Endodermal cell (in vitro differentiated cells): ENCODE results near the gene LIG1. TPM values are rescaled to one million over a fixed set of nuclear protein-coding genes. Genes with fewer than 3 reads are reported as not detected.
A peak's percentile ranks its signal among the peaks of the same experiment; 100 is the strongest.

Source experiments
- DNase-seq: peaks from one replicate; pipeline ENCODE4 v3.0.0-alpha.2; 2017
- H3K27ac ChIP-seq: 2 replicates; pipeline ENCODE4 v1.5.1; 2013; ENCODE audit warnings: mild to moderate bottlenecking, low read depth, low read length, moderate library complexity
- H3K27me3 ChIP-seq: 2 replicates; pipeline ENCODE4 v1.6.1; 2013; ENCODE audit warnings: mild to moderate bottlenecking, low read length, moderate library complexity; ENCODE audit not compliant: insufficient read depth, control insufficient read depth, poor library complexity, severe bottlenecking
- H3K36me3 ChIP-seq: 2 replicates; pipeline ENCODE4 v1.7.0; 2013; ENCODE audit warnings: mild to moderate bottlenecking, low read length, moderate library complexity; ENCODE audit not compliant: control insufficient read depth, insufficient read depth
- H3K4me1 ChIP-seq: one replicate; pipeline ENCODE4 v1.7.0; 2013; ENCODE audit warnings: low read length; ENCODE audit not compliant: control insufficient read depth, insufficient read depth
- H3K4me3 ChIP-seq: 2 replicates; pipeline ENCODE4 v1.5.1; 2013; ENCODE audit warnings: mild to moderate bottlenecking, low read length, moderate library complexity
- H3K9ac ChIP-seq: 2 replicates; pipeline ENCODE4 v1.6.1; 2013; ENCODE audit warnings: mild to moderate bottlenecking, low read length, moderate library complexity; ENCODE audit not compliant: poor library complexity, severe bottlenecking; ENCODE audit errors: extremely low read depth
- H3K9me3 ChIP-seq: 2 replicates; pipeline ENCODE4 v1.6.1; 2013; ENCODE audit warnings: mild to moderate bottlenecking, low read length, moderate library complexity; ENCODE audit not compliant: control insufficient read depth
- H3K27ac Mint-ChIP-seq: 2 replicates; pipeline ENCODE4 v1.8.0; 2020; ENCODE audit warnings: mixed read lengths
- H3K27me3 Mint-ChIP-seq: 2 replicates; pipeline ENCODE4 v1.8.0; 2021; ENCODE audit warnings: mild to moderate bottlenecking, mixed read lengths; ENCODE audit not compliant: insufficient read depth
- H3K36me3 Mint-ChIP-seq: 2 replicates; pipeline ENCODE4 v1.8.0; 2020; ENCODE audit warnings: low read depth, mixed read lengths
- H3K4me1 Mint-ChIP-seq: 2 replicates; pipeline ENCODE4 v1.8.0; 2020; ENCODE audit warnings: mixed read lengths
- H3K4me3 Mint-ChIP-seq: 2 replicates; pipeline ENCODE4 v1.8.0; 2020; ENCODE audit warnings: mild to moderate bottlenecking, moderate library complexity, mixed read lengths
- H3K9me3 Mint-ChIP-seq: 2 replicates; pipeline ENCODE4 v1.8.0; 2020; ENCODE audit warnings: mild to moderate bottlenecking, mixed read lengths
- WGBS, 2 experiments: methylation state at CpG; one replicate each; pipeline versions ENCODE4 v1.1.5 to v1.1.7; 2013; ENCODE audit warnings: missing lambda C conversion rate in 2 of 2, mixed read lengths in 1 of 2; ENCODE audit not compliant: insufficient coverage in 1 of 2, insufficient read length in 1 of 2; 5-methylcytosine and 5-hydroxymethylcytosine counted together
- total RNA-seq, 2 donors: library from RNA; stranded (reverse); fragmentation: NEBNext Ultra II Directional in 1 of 2; extraction: Animal tissue kit (Norgen Biotek cat#: 25700) in 1 of 2; gene quantifications; 2 replicates in 1 of 2; 3 replicates in 1 of 2; pipeline ENCODE4 v1.2.1, GENCODE V29; 2021
- TF ChIP-seq, protein P1 (sequence below): fragments of 200-600 bp; sonication (generic); conservative IDR thresholded peaks from 2 replicates; pipeline ENCODE4 v1.5.0; 2021; ENCODE audit warnings: antibody characterized with exemption, mild to moderate bottlenecking

The LIG1 gene
- total RNA-seq, 2 donors from 2014 or later = 91.6 to 117 TPM

DNA sequence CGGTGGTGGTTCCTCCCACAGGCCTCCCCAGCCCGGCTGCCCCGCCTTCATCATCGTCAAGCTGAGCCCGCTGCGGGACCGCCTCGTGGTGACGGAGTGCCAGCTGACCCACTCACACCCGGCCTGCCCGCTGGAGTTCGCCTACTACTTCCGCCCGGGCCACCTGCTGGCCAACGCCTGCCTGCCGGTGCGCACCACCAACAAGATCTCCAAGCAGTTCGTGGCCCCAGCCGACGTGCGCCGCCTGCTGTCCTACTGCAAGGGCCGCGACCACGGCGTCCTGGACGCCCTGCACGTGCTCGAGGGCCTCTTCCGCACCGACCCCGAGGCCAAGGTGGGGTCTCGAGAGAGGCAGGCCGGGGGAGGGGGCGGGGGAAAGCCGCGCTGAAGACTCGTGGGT, 12.3 kb upstream of the LIG1 start:
- H3K4me1 ChIP-seq = no peaks in the 10 kb centered on the region

GRCh38 chr19:48181505-48181904, 11.4 kb upstream of the LIG1 start:
- H3K4me1 Mint-ChIP-seq = no peaks in the 10 kb centered on the region

More for the DNA sequence above, 12.3 kb upstream of the LIG1 start:
- Histone ChIP-seq H3K4me3 (no peak overlapping the region), H3K27me3 (no peaks in the 10 kb centered on the region), H3K36me3 (peaks cover 9% of the 10 kb centered on the region), H3K27ac (no peak overlapping the region), H3K9me3 (peaks cover 13% of the 10 kb centered on the region), H3K9ac (no peak overlapping the region)
- H3K27me3 Mint-ChIP-seq = no peaks in the 10 kb centered on the region
- no peak overlapping the region for H3K27ac Mint-ChIP-seq
- H3K36me3 Mint-ChIP-seq = peaks cover 48% of the 10 kb centered on the region
- no peak for DNase-seq
- H3K4me3 Mint-ChIP-seq = no peak overlapping the region
- peaks cover 25% of the 10 kb centered on the region for H3K9me3 Mint-ChIP-seq
- WGBS, 2 experiments = 98 to 99% methylated on average over 33 to 38 of the region's 38 CpGs
- TF ChIP-seq, protein P1, sequence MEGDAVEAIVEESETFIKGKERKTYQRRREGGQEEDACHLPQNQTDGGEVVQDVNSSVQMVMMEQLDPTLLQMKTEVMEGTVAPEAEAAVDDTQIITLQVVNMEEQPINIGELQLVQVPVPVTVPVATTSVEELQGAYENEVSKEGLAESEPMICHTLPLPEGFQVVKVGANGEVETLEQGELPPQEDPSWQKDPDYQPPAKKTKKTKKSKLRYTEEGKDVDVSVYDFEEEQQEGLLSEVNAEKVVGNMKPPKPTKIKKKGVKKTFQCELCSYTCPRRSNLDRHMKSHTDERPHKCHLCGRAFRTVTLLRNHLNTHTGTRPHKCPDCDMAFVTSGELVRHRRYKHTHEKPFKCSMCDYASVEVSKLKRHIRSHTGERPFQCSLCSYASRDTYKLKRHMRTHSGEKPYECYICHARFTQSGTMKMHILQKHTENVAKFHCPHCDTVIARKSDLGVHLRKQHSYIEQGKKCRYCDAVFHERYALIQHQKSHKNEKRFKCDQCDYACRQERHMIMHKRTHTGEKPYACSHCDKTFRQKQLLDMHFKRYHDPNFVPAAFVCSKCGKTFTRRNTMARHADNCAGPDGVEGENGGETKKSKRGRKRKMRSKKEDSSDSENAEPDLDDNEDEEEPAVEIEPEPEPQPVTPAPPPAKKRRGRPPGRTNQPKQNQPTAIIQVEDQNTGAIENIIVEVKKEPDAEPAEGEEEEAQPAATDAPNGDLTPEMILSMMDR = peak; percentile 47
- H3K4me1 Mint-ChIP-seq = no peaks in the 10 kb centered on the region

GRCh38 chr19:48176226-48176625, 6.1 kb upstream of the LIG1 start:
- no peak overlapping the region for H3K9ac ChIP-seq
- no peak overlapping the region for H3K27ac ChIP-seq
- Mint-ChIP-seq H3K4me1 (peaks cover 3% of the 10 kb centered on the region), H3K36me3 (peaks cover 57% of the 10 kb centered on the region), H3K27me3 (no peaks in the 10 kb centered on the region), H3K27ac (no peak overlapping the region), H3K4me3 (no peak overlapping the region), H3K9me3 (peaks cover 10% of the 10 kb centered on the region)
- H3K27me3 ChIP-seq = no peaks in the 10 kb centered on the region
- no peak overlapping the region for H3K4me3 ChIP-seq
- H3K9me3 ChIP-seq = peaks cover 3% of the 10 kb centered on the region
- WGBS, 2 experiments = 91 to 92% methylated on average over 1 to 3 of the region's 3 CpGs
- TF ChIP-seq, protein P1 = no peak
- H3K36me3 ChIP-seq = peaks cover 23% of the 10 kb centered on the region
- no peak for DNase-seq
- no peaks in the 10 kb centered on the region for H3K4me1 ChIP-seq

More at GRCh38 chr19:48181505-48181904, 11.4 kb upstream of the LIG1 start:
- H3K27ac Mint-ChIP-seq = no peak overlapping the region
- no peak overlapping the region for H3K9ac ChIP-seq
- TF ChIP-seq, protein P1 = no peak
- no peak overlapping the region for H3K4me3 Mint-ChIP-seq
- peaks cover 13% of the 10 kb centered on the region for H3K9me3 ChIP-seq
- H3K4me1 ChIP-seq = no peaks in the 10 kb centered on the region
- no peaks in the 10 kb centered on the region for H3K27me3 ChIP-seq
- H3K36me3 ChIP-seq = peaks cover 10% of the 10 kb centered on the region
- H3K36me3 Mint-ChIP-seq = peaks cover 54% of the 10 kb centered on the region
- WGBS, 2 experiments = 96 to 100% methylated on average over 4 of the region's 5 CpGs
- H3K27me3 Mint-ChIP-seq = no peaks in the 10 kb centered on the region
- no peak for DNase-seq
- H3K27ac ChIP-seq = no peak overlapping the region
- no peak overlapping the region for H3K4me3 ChIP-seq
- H3K9me3 Mint-ChIP-seq = peaks cover 25% of the 10 kb centered on the region
